ENCODE measurements around the gene LMAN1L. TPM values are rescaled to one million over a fixed set of nuclear protein-coding genes. Genes with fewer than 3 reads are reported as not detected.

The LMAN1L gene
- total and polyA plus RNA-seq, 2 of the 4 experiments (the other 2 are of a cell fraction): not detected

GRCh38 chr15:74773329-74773728 is 39.3 kb upstream of the LMAN1L start:
- no peak overlapping the region for H3K4me3 ChIP-seq (ENCODE audit: insufficient read depth, low read depth, low read length)
- H4K8ac ChIP-seq (ENCODE audit: low read depth in 2 of 2, low read length in 2 of 2): no peak overlapping the region
- intact Hi-C loops (cut with micrococcal nuclease): loop anchor here (5.0 kb wide), 1 partner anchor 429 kb away; the partner anchor contains the start of gene C15orf39

More at GRCh38 chr15:74773329-74773728, 39.3 kb upstream of the LMAN1L start:
- no peak overlapping the region for H4K91ac ChIP-seq (ENCODE audit: insufficient read depth, low read depth, low read length)
- H3K14ac ChIP-seq (replicated peaks; ENCODE audit: low read depth, low read length): no peak overlapping the region
- no peaks in the 10 kb centered on the region for H3K79me1 ChIP-seq (ENCODE audit: low read depth in 1 of 2, low read length in 2 of 2)
- WGBS, 2 experiments (ENCODE audit: extremely low coverage in 2 of 2, insufficient read length in 1 of 2): 58% methylated on average over 4 of the region's 5 CpGs; no CpG with 5 or more reads in 1 of the 2 experiments
- H2AK9ac ChIP-seq (replicated peaks; ENCODE audit: low read depth, low read length, poor library complexity): no peak overlapping the region
- no peaks in the 10 kb centered on the region for H3K9me3 ChIP-seq (ENCODE audit: control insufficient read depth, insufficient read depth, low read length)
- dilution Hi-C loops (cut with HindIII; ENCODE audit: low sequenced_read_pairs, unreplicated experiment): no loop called here
- no peak overlapping the region for H4K5ac ChIP-seq (ENCODE audit: low read depth, low read length)
- no peak overlapping the region for H2BK120ac ChIP-seq (ENCODE audit: low read depth, low read length)
- no TSS peak for BruUV-seq (replicated peaks)
- TF ChIP-seq POLR2A (IDR thresholded peaks at IDR 0.05; ENCODE audit: low read depth, low read length): no peak
- no peak for TF ChIP-seq BHLHE40 (IDR thresholded peaks at IDR 0.05; ENCODE audit: low read depth, low read length)
- no peak for TF ChIP-seq RAD21 (IDR thresholded peaks at IDR 0.05; ENCODE audit: low read length)
- ChIA-PET CTCF (no interaction called here), POLR2A (ENCODE audit: unreplicated experiment) (no interaction called here)
- H3K36me3 ChIP-seq (ENCODE audit: control insufficient read depth, insufficient read depth, low read length): no peaks in the 10 kb centered on the region
- H3K4ac ChIP-seq (ENCODE audit: low read depth, low read length): no peak overlapping the region
- H3K27ac ChIP-seq (ENCODE audit: insufficient read depth, low read length): no peak overlapping the region
- H2BK5ac ChIP-seq (ENCODE audit: low read depth, low read length, poor library complexity, severe bottlenecking): no peak overlapping the region
- H2BK20ac ChIP-seq (ENCODE audit: low read depth, low read length): no peak overlapping the region
- H3K23ac ChIP-seq (ENCODE audit: low read depth, low read length): no peak overlapping the region
- in situ Hi-C loops (cut with MboI; ENCODE audit: low sequenced_read_pairs): loop anchor here (5.0 to 10.0 kb wide), 2 partner anchors 174 to 399 kb away; no protein-coding TSS in a partner anchor
- H3K56ac ChIP-seq (ENCODE audit: extremely low read depth, insufficient read depth, low read length): no peak overlapping the region
- H2AK5ac ChIP-seq (ENCODE audit: low read depth, low read length): no peak overlapping the region
- no peaks in the 10 kb centered on the region for H3K4me1 ChIP-seq (ENCODE audit: control insufficient read depth, insufficient read depth, low read length)
- no peak overlapping the region for H3K4me2 ChIP-seq (ENCODE audit: low read depth, low read length)
- H3K9me1 ChIP-seq (ENCODE audit: insufficient read depth, low read length): no peaks in the 10 kb centered on the region
- no peaks in the 10 kb centered on the region for H4K20me1 ChIP-seq (ENCODE audit: insufficient read depth, low read length)
- H2AFZ ChIP-seq (replicated peaks; ENCODE audit: low read length, poor library complexity): no peak overlapping the region
- H3K9ac ChIP-seq (ENCODE audit: low read depth, low read length): no peak overlapping the region
- peaks cover 9% of the 10 kb centered on the region; the same call in 1 of the 2 replicates for H3K27me3 ChIP-seq (ENCODE audit: control insufficient read depth, insufficient read depth, low read length)
- H2BK15ac ChIP-seq (ENCODE audit: low read depth, low read length): no peak overlapping the region
- H3K18ac ChIP-seq (ENCODE audit: low read depth, low read length): no peak overlapping the region
- no peak for ATAC-seq (ENCODE audit: low read depth)
- no peak for DNase-seq

All from IMR-90 (cell line).